Osteoblast (primary cell): ENCODE measurements around the gene DOCK11. TPM values are rescaled to one million over a fixed set of nuclear protein-coding genes. Genes with fewer than 3 reads are reported as not detected.

Experiments
- DNase-seq: peaks from one replicate; pipeline ENCODE4 v3.0.0; 2011; ENCODE audit warnings: low spot score, mixed read lengths; ENCODE audit not compliant: insufficient read length; ENCODE audit errors: missing footprints
- H2AFZ ChIP-seq: 2 replicates; pipeline ENCODE4 v1.6.0; 2011; ENCODE audit warnings: mild to moderate bottlenecking, low read length
- H3K27ac ChIP-seq: 2 replicates; pipeline ENCODE4 v1.5.1; 2011; ENCODE audit warnings: mild to moderate bottlenecking, low read depth, low read length, moderate library complexity
- H3K27me3 ChIP-seq: 2 replicates; pipeline ENCODE4 v1.6.0; 2012; ENCODE audit warnings: mild to moderate bottlenecking, control low read depth, inconsistent platforms, low read length, moderate library complexity; ENCODE audit not compliant: insufficient read depth
- H3K36me3 ChIP-seq: 2 replicates; pipeline ENCODE4 v1.5.1; 2011; ENCODE audit warnings: mild to moderate bottlenecking, low read length, control low read depth, moderate library complexity; ENCODE audit not compliant: insufficient read depth
- H3K4me1 ChIP-seq: 2 replicates; pipeline ENCODE4 v1.5.1; 2011; ENCODE audit warnings: mild to moderate bottlenecking, low read length, control low read depth, moderate library complexity; ENCODE audit not compliant: insufficient read depth
- H3K4me2 ChIP-seq: 2 replicates; pipeline ENCODE4 v1.6.0; 2011; ENCODE audit warnings: mild to moderate bottlenecking, low read length; ENCODE audit not compliant: insufficient read depth
- H3K4me3 ChIP-seq: fragments of 200-600 bp; sonication (generic); 3 replicates; pipeline ENCODE4 v1.5.1; 2012; ENCODE audit warnings: mild to moderate bottlenecking, low read length, inconsistent platforms; ENCODE audit not compliant: insufficient read depth
- H3K79me2 ChIP-seq: 2 replicates; pipeline ENCODE4 v1.6.0; 2012; ENCODE audit warnings: mild to moderate bottlenecking, low read length, control low read depth, inconsistent platforms; ENCODE audit not compliant: insufficient read depth
- H3K9me3 ChIP-seq: 2 replicates; pipeline ENCODE4 v1.5.1; 2011; ENCODE audit warnings: low read depth, low read length, control low read depth
- H4K20me1 ChIP-seq: 2 replicates; pipeline ENCODE4 v1.6.0; 2012; ENCODE audit warnings: mild to moderate bottlenecking, low read length, control low read depth; ENCODE audit not compliant: insufficient read depth
- CTCF ChIP-seq: IDR thresholded peaks from 2 replicates; pipeline ENCODE4 v1.5.1; 2011; ENCODE audit warnings: mild to moderate bottlenecking, low read depth, low read length, moderate library complexity; ENCODE audit errors: extremely low read depth
- total RNA-seq: library from RNA; depleted of rRNA; stranded (reverse); fragments of >200 nt; gene quantifications from 2 replicates; pipeline ENCODE4 v1.2.3, GENCODE V29; 2012

The DOCK11 gene
- total RNA-seq, 1 donor: 26.4 TPM

- Histone ChIP-seq H3K27me3 (no peaks in the 10 kb centered on the region), H3K27ac (no peak overlapping the region), H4K20me1 (no peaks in the 10 kb centered on the region), H3K4me2 (no peak overlapping the region), H3K4me1 (no peaks in the 10 kb centered on the region), H3K79me2 (no peaks in the 10 kb centered on the region), H3K9me3 (no peaks in the 10 kb centered on the region), H3K4me3 (no peak overlapping the region), H2AFZ (no peak overlapping the region), H3K36me3 (no peaks in the 10 kb centered on the region)
- TF ChIP-seq CTCF: no peak
- no peak for DNase-seq
These were observed 100.0 kb downstream of the DOCK11 start for GRCh38 chrX:118595501-118596042.

DNA sequence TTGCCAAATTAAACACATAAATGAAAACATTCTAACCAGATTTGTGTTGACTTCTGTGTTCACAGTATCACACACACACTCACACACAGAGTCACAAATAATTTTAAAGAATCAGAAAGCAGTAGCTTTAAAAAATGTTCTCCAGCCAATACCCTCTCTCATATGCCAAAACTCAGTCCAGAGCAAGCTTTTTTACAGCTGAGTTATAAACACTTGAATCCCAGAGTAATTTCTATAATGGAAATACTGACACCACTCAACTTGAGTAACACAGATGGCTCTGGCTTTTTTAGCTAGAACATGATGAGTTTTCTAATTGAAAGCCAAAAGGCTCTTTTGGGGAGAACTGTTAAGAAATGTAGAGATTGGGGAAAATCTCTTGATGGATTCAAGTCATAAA is 100.8 kb downstream of the DOCK11 start:
- Histone ChIP-seq H3K4me1 (no peaks in the 10 kb centered on the region), H3K4me3 (no peak overlapping the region), H3K79me2 (no peaks in the 10 kb centered on the region), H3K27me3 (no peaks in the 10 kb centered on the region), H3K27ac (no peak overlapping the region), H2AFZ (no peak overlapping the region), H3K36me3 (no peaks in the 10 kb centered on the region), H4K20me1 (no peaks in the 10 kb centered on the region), H3K4me2 (no peak overlapping the region), H3K9me3 (no peaks in the 10 kb centered on the region)
- no peak for DNase-seq
- no peak for TF ChIP-seq CTCF

GRCh38 chrX:118603981-118604380 is 108.4 kb downstream of the DOCK11 start:
- DNase-seq: peak; percentile 80
- no peaks in the 10 kb centered on the region for H3K9me3 ChIP-seq
- no peaks in the 10 kb centered on the region for H3K27me3 ChIP-seq
- peak overlapping the region; percentile 69 for H2AFZ ChIP-seq
- H3K4me1 ChIP-seq: no peaks in the 10 kb centered on the region
- H3K4me3 ChIP-seq: peak overlapping the region; percentile 30
- no peaks in the 10 kb centered on the region for H3K36me3 ChIP-seq
- H3K79me2 ChIP-seq: no peaks in the 10 kb centered on the region
- TF ChIP-seq CTCF: peak; percentile 91
- no peak overlapping the region for H3K27ac ChIP-seq
- no peaks in the 10 kb centered on the region for H4K20me1 ChIP-seq
- H3K4me2 ChIP-seq: peak overlapping the region; percentile 51

GRCh38 chrX:118612290-118612689 is 116.7 kb downstream of the DOCK11 start:
- H3K36me3 ChIP-seq: no peaks in the 10 kb centered on the region
- H3K27ac ChIP-seq: no peak overlapping the region
- H2AFZ ChIP-seq: no peak overlapping the region
- H3K4me3 ChIP-seq: no peak overlapping the region
- no peak for DNase-seq
- H4K20me1 ChIP-seq: no peaks in the 10 kb centered on the region
- H3K9me3 ChIP-seq: no peaks in the 10 kb centered on the region
- H3K79me2 ChIP-seq: no peaks in the 10 kb centered on the region
- H3K27me3 ChIP-seq: no peaks in the 10 kb centered on the region
- no peaks in the 10 kb centered on the region for H3K4me1 ChIP-seq
- H3K4me2 ChIP-seq: no peak overlapping the region
- no peak for TF ChIP-seq CTCF
